NCI-H510A (cell line): ENCODE results near the gene SLC8A1.

Experiments
- DNase-seq: peaks from one replicate; lab custom pipeline; 2025; lab: John Stamatoyannopoulos, UW

SLC8A1 gene

DNA sequence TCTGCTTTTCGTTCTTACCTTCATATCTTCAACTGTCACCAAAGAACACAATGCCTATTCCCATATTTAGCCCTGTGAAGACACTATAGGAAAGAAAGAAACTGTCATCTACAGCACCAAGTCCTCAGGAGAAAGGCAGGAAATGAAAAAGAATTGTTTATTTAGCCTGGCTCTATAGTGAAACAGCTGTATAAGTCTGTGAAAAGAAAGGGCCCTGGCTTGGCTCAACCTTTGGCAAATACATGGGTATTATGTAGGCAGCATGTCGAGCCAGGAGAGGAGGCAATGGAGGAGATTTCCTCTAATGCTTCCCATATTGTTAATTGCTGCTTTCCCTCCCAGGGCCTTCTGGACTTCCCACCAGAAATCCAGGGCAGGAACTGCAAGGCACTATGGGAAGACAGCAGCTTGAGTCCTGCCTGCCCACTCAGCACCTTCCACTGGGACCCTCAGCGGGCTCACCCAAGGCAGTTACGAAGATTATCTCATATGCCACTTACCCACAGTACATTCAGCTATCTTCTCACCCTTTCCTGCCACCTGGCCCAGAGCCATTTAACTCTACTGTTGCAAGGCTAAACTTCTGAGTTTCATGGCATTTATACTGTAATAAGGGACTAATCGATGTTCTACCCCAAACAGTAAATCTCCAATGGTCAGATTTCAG lies 30.1 kb downstream of the SLC8A1 start:
- no peak for DNase-seq

- no peak for DNase-seq
These were observed 31.4 kb downstream of the SLC8A1 start for GRCh38 chr2:40420478-40420877.

- DNase-seq: no peak
These were observed 32.5 kb downstream of the SLC8A1 start for GRCh38 chr2:40419364-40419762.

GRCh38 chr2:40418614-40419363 lies 33.1 kb downstream of the SLC8A1 start:
- DNase-seq: no peak

DNA sequence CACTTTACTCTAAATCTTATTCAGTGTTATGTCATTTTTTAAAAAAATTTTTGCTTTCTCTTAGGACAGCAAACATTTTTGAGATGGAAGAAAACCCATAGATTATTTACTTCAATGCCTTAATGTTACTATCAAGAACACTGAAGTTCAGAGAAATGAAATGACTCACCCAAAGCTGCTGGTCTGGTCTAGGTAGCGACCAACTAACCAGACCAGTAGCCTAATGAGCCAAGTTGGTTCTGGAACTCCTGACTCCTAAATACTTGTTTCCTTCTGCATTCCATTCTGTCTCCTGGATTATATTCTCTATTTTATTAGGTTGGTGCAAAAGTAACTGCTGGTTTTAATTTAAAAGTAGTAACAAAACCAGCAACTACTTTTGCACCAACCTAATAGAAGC lies 35.4 kb downstream of the SLC8A1 start:
- DNase-seq: no peak

DNA sequence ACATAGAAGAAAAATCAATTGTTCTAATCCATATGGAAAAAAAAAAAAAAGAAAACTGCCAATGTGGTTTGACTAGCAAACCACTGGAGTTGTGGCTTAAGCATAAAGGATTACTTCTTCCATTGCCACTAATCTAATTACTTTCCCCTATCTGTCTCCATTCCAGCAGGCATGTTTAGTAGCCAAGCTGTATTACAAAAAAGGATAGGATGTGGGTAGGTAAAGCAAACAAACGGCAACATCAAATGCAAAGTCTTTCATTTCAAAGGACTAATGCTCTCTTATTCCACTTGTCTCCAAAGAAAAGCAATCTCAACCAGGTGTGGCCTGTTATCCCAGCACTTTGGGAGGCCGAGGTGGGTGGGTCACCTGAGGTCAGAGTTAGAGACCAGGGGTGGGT lies 36.5 kb downstream of the SLC8A1 start:
- DNase-seq: no peak

- no peak for DNase-seq
These were observed 39.4 kb downstream of the SLC8A1 start for GRCh38 chr2:40412456-40412855.

- DNase-seq: no peak
These were observed 41.2 kb downstream of the SLC8A1 start for GRCh38 chr2:40410695-40411094.

- DNase-seq: no peak
These were observed 42.2 kb downstream of the SLC8A1 start for GRCh38 chr2:40409734-40410133.

- no peak for DNase-seq
These were observed 45.2 kb downstream of the SLC8A1 start for GRCh38 chr2:40406485-40407289.

DNA sequence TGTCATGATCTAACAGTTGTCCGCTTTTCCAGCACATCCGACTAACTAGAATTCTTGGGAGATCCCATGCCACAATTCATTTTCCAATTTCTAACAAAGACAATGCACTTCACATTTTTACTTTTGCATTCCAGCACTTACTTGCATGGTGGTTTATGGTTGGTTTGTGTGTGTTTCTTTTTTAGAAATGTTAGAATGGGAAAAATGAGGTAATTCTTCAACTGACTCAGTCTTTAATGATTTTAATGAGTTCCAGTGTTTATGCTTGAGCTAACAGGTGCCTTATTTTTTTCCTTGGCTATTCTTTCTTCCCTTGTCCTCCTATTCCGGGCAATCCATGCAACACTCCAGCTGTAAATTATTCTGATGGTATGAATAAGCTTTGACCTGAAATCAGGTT lies 46.4 kb downstream of the SLC8A1 start:
- no peak for DNase-seq

DNA sequence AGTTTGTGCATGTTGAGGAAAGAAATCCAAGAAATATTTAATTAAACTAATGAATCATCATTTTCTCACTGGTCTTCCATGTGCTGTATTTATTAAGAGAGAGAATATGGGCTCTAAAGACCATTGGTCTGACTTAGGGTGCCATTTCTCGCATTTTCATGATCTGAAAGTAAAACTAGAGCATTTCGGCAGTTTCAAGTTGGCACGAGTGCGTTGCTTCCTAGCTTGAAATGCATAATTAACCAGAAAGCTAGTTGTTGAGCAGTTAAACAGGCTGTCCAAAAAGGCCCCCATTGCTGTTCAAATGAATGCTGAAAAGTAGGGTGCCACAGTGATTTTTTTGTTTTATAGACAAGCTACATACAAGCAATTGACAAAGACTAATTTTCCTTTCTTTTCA lies 47.4 kb downstream of the SLC8A1 start:
- DNase-seq: no peak

- no peak for DNase-seq
These were observed 48.6 kb downstream of the SLC8A1 start for GRCh38 chr2:40403233-40403836.

DNA sequence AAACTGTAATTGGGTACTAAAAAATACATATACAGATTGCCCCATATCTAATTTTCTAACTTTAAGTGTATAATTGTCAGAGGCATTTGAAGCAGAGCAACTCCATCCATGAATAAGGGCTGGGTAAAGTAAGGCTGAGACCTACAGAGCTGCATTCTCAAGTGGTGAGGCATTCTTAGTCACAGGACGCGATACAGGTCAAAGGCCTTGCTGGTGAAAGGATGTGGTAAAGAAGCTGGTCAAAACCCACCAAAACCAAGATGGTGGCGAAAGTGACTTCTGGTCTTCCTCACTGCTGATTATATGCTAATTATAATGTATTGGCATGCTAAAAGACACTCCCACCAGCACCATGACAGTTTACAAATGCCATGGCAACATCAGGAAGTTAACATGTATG lies 50.0 kb downstream of the SLC8A1 start:
- no peak for DNase-seq

DNA sequence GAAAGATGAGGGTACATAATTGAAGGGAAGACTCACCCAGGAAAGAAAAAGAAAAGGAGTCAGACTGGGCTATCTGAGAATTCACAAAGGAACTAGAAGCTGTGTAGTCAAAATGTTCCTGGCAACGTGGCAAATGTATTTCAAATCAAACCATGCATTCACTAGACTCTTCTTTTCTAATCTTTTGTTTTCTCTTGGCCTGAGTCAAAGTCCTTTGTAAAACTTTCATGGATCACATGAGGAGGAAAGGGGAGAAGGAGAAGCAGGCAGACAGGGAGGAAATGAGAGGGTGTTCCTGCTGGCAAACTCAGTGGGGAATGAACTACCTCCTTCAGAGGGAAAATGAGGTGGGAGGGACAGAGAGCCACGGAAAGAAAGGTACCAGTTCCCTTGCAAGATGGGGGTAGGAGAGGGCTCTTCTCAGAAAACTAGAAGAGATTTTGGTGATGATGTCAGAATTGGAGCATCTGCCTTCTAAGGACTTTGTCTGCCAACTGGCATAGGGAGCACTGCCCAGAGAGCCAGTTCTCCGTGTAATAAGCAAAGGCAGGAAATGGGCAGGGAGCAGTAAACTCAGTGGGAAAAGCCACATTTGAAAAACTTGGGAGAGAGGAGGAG lies 51.4 kb downstream of the SLC8A1 start:
- no peak for DNase-seq

GRCh38 chr2:40397765-40398164 lies 54.1 kb downstream of the SLC8A1 start:
- DNase-seq: no peak

GRCh38 chr2:40396124-40396523 lies 55.8 kb downstream of the SLC8A1 start:
- DNase-seq: peak; percentile 50

DNA sequence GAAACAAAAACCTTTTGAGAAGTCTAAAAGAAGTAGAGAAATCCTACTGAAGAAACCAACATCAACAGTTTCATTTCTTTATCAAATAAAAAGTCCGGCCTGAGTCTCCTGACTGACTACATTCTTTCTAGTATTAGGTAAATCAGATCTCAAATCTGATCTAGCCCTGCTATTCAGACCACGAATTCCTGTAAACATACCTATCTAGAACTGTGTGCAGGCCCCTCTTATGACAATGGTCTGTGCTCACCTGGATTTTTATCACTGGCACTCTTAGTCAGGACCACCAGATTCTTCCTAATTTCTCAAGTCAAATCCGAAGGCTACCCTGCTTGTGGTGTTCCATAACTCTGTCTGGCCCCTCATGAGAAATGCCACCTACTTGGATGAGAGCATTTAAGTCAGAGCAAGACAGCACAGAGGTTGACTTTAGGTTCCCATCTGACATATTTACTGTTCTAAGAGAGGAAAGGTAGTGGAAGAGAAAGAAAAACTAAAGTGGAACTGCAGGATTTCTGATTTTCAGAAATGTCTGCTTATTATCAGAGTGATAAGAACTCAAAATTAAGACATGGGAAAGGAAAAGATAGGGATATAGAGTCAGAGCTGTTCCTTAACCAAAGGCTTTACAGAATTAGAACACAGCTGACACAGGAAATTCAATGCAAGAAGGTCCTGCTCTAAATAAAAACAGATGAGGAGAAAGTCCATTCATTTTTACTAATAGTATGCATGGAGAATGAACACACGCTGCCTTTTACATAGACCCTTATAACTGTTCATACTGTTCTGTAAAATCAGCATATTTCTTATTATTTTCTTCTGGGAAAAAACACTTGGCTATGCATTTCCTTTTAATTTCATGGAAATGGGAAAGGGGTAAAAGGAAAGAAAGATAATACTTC lies 56.5 kb downstream of the SLC8A1 start:
- DNase-seq: no peak

DNA sequence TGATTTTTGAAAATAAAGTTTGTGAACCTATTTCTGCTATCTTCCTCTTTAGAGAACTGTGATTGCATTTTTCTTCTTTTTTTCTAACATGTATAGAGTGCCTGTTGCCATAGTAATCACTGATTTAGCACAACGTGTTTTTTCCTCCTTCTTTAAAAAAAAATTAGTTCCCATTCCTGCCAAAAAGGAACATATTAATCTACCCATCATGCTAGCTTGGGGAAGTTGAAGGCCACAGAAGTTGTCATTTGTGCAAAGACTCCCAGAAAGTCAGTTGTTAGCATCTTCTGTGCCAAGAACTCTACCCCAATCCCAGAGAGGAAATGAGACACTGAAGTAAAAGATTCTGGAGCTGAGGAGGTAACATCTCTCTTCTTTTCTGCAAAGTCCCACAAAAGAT lies 57.3 kb downstream of the SLC8A1 start:
- DNase-seq: no peak

DNA sequence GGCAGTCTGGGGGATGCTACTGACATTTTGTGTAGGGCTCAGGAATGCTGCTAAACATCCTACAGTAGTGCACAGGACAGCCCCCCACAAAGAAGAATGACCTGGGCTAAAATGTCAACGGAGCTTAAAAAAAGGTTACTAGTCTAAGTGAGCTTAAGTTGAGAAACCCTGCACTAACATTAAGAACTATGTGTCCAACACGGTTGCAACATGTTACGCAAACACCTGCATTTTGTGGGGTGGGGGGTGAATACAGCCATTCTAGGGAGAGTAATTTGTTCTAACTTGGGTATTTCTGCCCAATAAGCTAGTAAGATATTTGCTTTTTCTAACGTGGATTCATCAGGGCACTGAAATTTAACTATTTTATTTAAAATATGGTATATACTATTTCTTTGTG lies 57.9 kb downstream of the SLC8A1 start:
- DNase-seq: no peak

GRCh38 chr2:40388161-40388560 lies 63.7 kb downstream of the SLC8A1 start:
- no peak for DNase-seq
